HepG2 (cell line): ENCODE data around the gene MST1. TPM values are rescaled to one million over a fixed set of nuclear protein-coding genes. Genes with fewer than 3 reads are reported as not detected.

Experiments used
- ARID4A ChIP-seq: sonication (generic); formaldehyde crosslinking; IDR thresholded peaks from 2 replicates; pipeline ENCODE4 v1.5.0; 2020; ENCODE audit warnings: mild to moderate bottlenecking, missing genetic modification reagents, borderline replicate concordance
- EHMT2 ChIP-seq: fragments of 200-600 bp; sonication (generic); IDR thresholded peaks from 2 replicates; pipeline ENCODE4 v1.7.0; 2017; ENCODE audit warnings: antibody characterized with exemption, low read depth, low read length, borderline replicate concordance
- ELF3 ChIP-seq: IDR thresholded peaks from 2 replicates; pipeline ENCODE4 v1.6.1; 2016; ENCODE audit warnings: missing genetic modification reagents, missing compliant biosample characterization
- IKZF4 ChIP-seq: sonication (generic); formaldehyde crosslinking; IDR thresholded peaks from 2 replicates; pipeline ENCODE4 v1.5.1; 2020; ENCODE audit warnings: borderline replicate concordance, mild to moderate bottlenecking, low read depth, missing genetic modification reagents; ENCODE audit errors: not compliant biosample characterization
- LBX2 ChIP-seq: sonication (generic); formaldehyde crosslinking; IDR thresholded peaks from 2 replicates; pipeline ENCODE4 v1.5.0; 2020; ENCODE audit warnings: missing genetic modification reagents, mild to moderate bottlenecking, borderline replicate concordance
- MXD4 ChIP-seq: IDR thresholded peaks from 2 replicates; pipeline ENCODE4 v1.6.1; 2016; ENCODE audit warnings: mild to moderate bottlenecking, missing biosample characterization, missing genetic modification reagents
- NFIC ChIP-seq: IDR thresholded peaks from 2 replicates; pipeline ENCODE4 v1.6.1; 2012; ENCODE audit warnings: mild to moderate bottlenecking, low read length, inconsistent platforms
- TAF15 ChIP-seq: fragments of 200-400 bp; formaldehyde crosslinking; IDR thresholded peaks from one replicate; pipeline ENCODE4 v1.6.1; 2018; ENCODE audit warnings: mild to moderate bottlenecking, low read depth, low read length; ENCODE audit not compliant: poor library complexity, severe bottlenecking
- TFAP4 ChIP-seq: sonication (generic); IDR thresholded peaks from 2 replicates; pipeline ENCODE4 v1.6.1; 2016; ENCODE audit warnings: low read depth, borderline replicate concordance
- ZEB1 ChIP-seq: IDR thresholded peaks from 2 replicates; pipeline ENCODE4 v1.6.1; 2012; ENCODE audit warnings: mild to moderate bottlenecking, low read depth, inconsistent platforms; ENCODE audit not compliant: insufficient replicate concordance
- ZNF10 ChIP-seq: sonication (generic); formaldehyde crosslinking; IDR thresholded peaks from 2 replicates; pipeline ENCODE4 v1.4.0; 2020; ENCODE audit warnings: mild to moderate bottlenecking, low read depth, missing genetic modification reagents, borderline replicate concordance
- ZNF224 ChIP-seq: sonication (generic); formaldehyde crosslinking; IDR thresholded peaks from 2 replicates; pipeline ENCODE4 v1.5.0; 2020; ENCODE audit warnings: mild to moderate bottlenecking, missing genetic modification reagents
- ZNF552 ChIP-seq: sonication (generic); formaldehyde crosslinking; IDR thresholded peaks from 2 replicates; pipeline ENCODE4 v1.9.0; 2022; ENCODE audit warnings: missing genetic modification reagents, mild to moderate bottlenecking, borderline replicate concordance
- ZNF646 ChIP-seq: sonication (generic); formaldehyde crosslinking; IDR thresholded peaks from 2 replicates; pipeline ENCODE4 v1.9.0; 2021; ENCODE audit warnings: mild to moderate bottlenecking, missing genetic modification reagents
- ZNF776 ChIP-seq: sonication (generic); formaldehyde crosslinking; IDR thresholded peaks from 2 replicates; pipeline ENCODE4 v1.4.0; 2020; ENCODE audit warnings: mild to moderate bottlenecking, missing genetic modification reagents
- ZNF777 ChIP-seq: sonication (generic); formaldehyde crosslinking; IDR thresholded peaks from 2 replicates; pipeline ENCODE4 v1.4.0; 2020; ENCODE audit warnings: missing genetic modification reagents
- polyA plus RNA-seq, 8 experiments: library from polyadenylated mRNA; depleted of rRNA in 3 of 8; stranded (reverse) in 7 of 8; unstranded in 1 of 8; fragments of >200 nt; fragmentation: Illumina TruSeq in 4 of 8; extraction: Trizol in 4 of 8; gene quantifications; 2 replicates each; pipeline versions ENCODE4 v1.2.1 to v1.2.3, GENCODE V29; 2011 to 2016; ENCODE audit warnings: low read depth in 4 of 8, missing spikeins in 1 of 8, mixed read lengths in 1 of 8; ENCODE audit not compliant: insufficient read depth in 1 of 8
- total RNA-seq, 5 experiments: library from RNA; depleted of rRNA; stranded (reverse); fragments of >200 nt; fragmentation: Illumina TruSeq; extraction: Trizol; gene quantifications; 2 replicates each; pipeline ENCODE4 v1.2.3, GENCODE V29; 2016; ENCODE audit warnings: low read depth in 1 of 5

Gene MST1
- total and polyA plus RNA-seq, 2 of the 13 experiments (the other 11 are each of a cell fraction or from before 2014, with no cell fraction given) = 189 to 452 TPM

GRCh38 chr3:49673715-49674496 is 15.4 kb downstream of the MST1 start, which contains the start of gene APEH (continued):
- TF ChIP-seq ZNF646 (CRISPR knock-in tag) (no peak), ZNF552 (no peak; the same call in 1 of the 2 replicates), MXD4 (no peak; the same call in 1 of the 2 replicates), ZNF224 (CRISPR knock-in tag) (peak; percentile 81; the same call in 1 of the 2 replicates), ZEB1 (no peak), TAF15 (no peak), LBX2 (CRISPR knock-in tag) (0 out of 2 replicates have a peak, but pooled peaks have one; percentile 68), IKZF4 (CRISPR knock-in tag) (no peak), NFIC (no peak), ELF3 (peak; percentile 81), ZNF777 (peak; percentile 18), ZNF10 (no peak), ZNF776 (CRISPR knock-in tag) (0 out of 2 replicates have a peak, but pooled peaks have one; percentile 7), ARID4A (CRISPR knock-in tag) (peak; percentile 91), TFAP4 (0 out of 2 replicates have a peak, but pooled peaks have one; percentile 19), EHMT2 (no peak)
